ENCODE results near the gene SLC11A2. TPM values are rescaled to one million over a fixed set of nuclear protein-coding genes. Genes with fewer than 3 reads are reported as not detected.

Gene SLC11A2
- total and polyA plus RNA-seq, 9 of the 15 experiments (the other 6 are each of a cell fraction or from before 2014, with no cell fraction given), result 21.1 to 54.0 (median 32.9) TPM

GRCh38 chr12:50933459-50934124 is 92.6 kb downstream of the SLC11A2 start (continued):
- no peak for TF ChIP-seq HMGXB4 (CRISPR knock-in tag; IDR thresholded peaks at IDR 0.05)
- no peak for TF ChIP-seq ZFP1 (CRISPR knock-in tag; IDR thresholded peaks at IDR 0.05)
- TF ChIP-seq, protein P1, sequence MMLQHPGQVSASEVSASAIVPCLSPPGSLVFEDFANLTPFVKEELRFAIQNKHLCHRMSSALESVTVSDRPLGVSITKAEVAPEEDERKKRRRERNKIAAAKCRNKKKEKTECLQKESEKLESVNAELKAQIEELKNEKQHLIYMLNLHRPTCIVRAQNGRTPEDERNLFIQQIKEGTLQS (IDR thresholded peaks at IDR 0.05), result no peak
- TF ChIP-seq, protein P1 (CRISPR knock-in tag; conservative IDR thresholded peaks at IDR 0.05), result no peak
- no peak for TF ChIP-seq U2AF1 (optimal IDR thresholded peaks at IDR 0.05; ENCODE audit: low read depth, low read length)
- peak; percentile 56; the same call in 1 of the 2 replicates for TF ChIP-seq ESRRA (IDR thresholded peaks at IDR 0.05; ENCODE audit: borderline replicate concordance, low read depth)
- no peak for TF ChIP-seq ZBTB12 (CRISPR knock-in tag; IDR thresholded peaks at IDR 0.05)
- TF ChIP-seq, protein P2, sequence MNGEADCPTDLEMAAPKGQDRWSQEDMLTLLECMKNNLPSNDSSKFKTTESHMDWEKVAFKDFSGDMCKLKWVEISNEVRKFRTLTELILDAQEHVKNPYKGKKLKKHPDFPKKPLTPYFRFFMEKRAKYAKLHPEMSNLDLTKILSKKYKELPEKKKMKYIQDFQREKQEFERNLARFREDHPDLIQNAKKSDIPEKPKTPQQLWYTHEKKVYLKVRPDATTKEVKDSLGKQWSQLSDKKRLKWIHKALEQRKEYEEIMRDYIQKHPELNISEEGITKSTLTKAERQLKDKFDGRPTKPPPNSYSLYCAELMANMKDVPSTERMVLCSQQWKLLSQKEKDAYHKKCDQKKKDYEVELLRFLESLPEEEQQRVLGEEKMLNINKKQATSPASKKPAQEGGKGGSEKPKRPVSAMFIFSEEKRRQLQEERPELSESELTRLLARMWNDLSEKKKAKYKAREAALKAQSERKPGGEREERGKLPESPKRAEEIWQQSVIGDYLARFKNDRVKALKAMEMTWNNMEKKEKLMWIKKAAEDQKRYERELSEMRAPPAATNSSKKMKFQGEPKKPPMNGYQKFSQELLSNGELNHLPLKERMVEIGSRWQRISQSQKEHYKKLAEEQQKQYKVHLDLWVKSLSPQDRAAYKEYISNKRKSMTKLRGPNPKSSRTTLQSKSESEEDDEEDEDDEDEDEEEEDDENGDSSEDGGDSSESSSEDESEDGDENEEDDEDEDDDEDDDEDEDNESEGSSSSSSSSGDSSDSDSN (IDR thresholded peaks at IDR 0.05; ENCODE audit: borderline replicate concordance in 1 of 2, low read depth in 2 of 2, low read length in 2 of 2), result 0 out of 4 replicates have a peak, but pooled peaks of 1 of the 2 experiments have one; percentile 56
- TF ChIP-seq ZNF274 (IDR thresholded peaks at IDR 0.05; ENCODE audit: borderline replicate concordance, low read depth, low read length), result no peak
- no peak for TF ChIP-seq NFE2 (IDR thresholded peaks at IDR 0.05; ENCODE audit: low read depth)
- TF ChIP-seq ZNF232 (CRISPR knock-in tag; IDR thresholded peaks at IDR 0.05), result no peak
- TF ChIP-seq GMEB1 (CRISPR knock-in tag; IDR thresholded peaks at IDR 0.05), result no peak
- TF ChIP-seq IFI16 (CRISPR knock-in tag; IDR thresholded peaks at IDR 0.05), result no peak
- TF ChIP-seq, protein P3, sequence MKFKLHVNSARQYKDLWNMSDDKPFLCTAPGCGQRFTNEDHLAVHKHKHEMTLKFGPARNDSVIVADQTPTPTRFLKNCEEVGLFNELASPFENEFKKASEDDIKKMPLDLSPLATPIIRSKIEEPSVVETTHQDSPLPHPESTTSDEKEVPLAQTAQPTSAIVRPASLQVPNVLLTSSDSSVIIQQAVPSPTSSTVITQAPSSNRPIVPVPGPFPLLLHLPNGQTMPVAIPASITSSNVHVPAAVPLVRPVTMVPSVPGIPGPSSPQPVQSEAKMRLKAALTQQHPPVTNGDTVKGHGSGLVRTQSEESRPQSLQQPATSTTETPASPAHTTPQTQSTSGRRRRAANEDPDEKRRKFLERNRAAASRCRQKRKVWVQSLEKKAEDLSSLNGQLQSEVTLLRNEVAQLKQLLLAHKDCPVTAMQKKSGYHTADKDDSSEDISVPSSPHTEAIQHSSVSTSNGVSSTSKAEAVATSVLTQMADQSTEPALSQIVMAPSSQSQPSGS (CRISPR knock-in tag; IDR thresholded peaks at IDR 0.05), result no peak
- no peak for TF ChIP-seq EGR1 (conservative IDR thresholded peaks at IDR 0.05)
- peak in 1 of 2 experiments; percentile 56; a peak in 1 of 4 replicates for TF ChIP-seq TRIM24 (IDR thresholded peaks at IDR 0.05)
- TF ChIP-seq CBFA2T3 (IDR thresholded peaks at IDR 0.05), result peak; percentile 76
- no peak for TF ChIP-seq PHF21A (IDR thresholded peaks at IDR 0.05; ENCODE audit: borderline replicate concordance, low read depth)
- TF ChIP-seq ZNF583 (CRISPR knock-in tag; IDR thresholded peaks at IDR 0.05), result no peak
- TF ChIP-seq SIN3B (IDR thresholded peaks at IDR 0.05; ENCODE audit: low read depth), result no peak
